HCT116 (cell line): Measurements from ENCODE around the gene SLC25A41. TPM values are rescaled to one million over a fixed set of nuclear protein-coding genes. Genes with fewer than 3 reads are reported as not detected.

Source experiments
- ATAC-seq: fragments of 200-7000 bp; cut with Tn5 transposase; 2 replicates; pipeline ENCODE4 v1.9.1; 2020; ENCODE audit warnings: mild to moderate bottlenecking, moderate library complexity
- BruUV-seq: library from RNA; stranded (reverse); fragments of 400-500 nt; replicated peaks from 2 replicates; lab custom pipeline; 2021; lab: Mats Ljungman, UMichigan
- CTCF ChIA-PET: fragments of 300-600 bp; sonication (Branson Sonifier 250); formaldehyde crosslinking; loops from one replicate; lab custom pipeline; 2021; ENCODE audit warnings: antibody characterized with exemption; lab: Charles Lee
- POLR2A ChIA-PET: fragments of 300-600, 350-600 bp; sonication (Branson Sonifier 250); formaldehyde crosslinking; loops from one replicate; lab custom pipeline; 2021; ENCODE audit warnings: antibody characterized with exemption; lab: Charles Lee
- RAD21 ChIA-PET, 2 experiments: fragments of 300-600 bp; sonication (Branson Sonifier 250); formaldehyde crosslinking; loops; one replicate each; lab custom pipeline; 2023; ENCODE audit warnings: low total read pairs in 2 of 2; ENCODE audit not compliant: uncharacterized antibody in 2 of 2, unreplicated experiment in 2 of 2, low non-redundant PET in 1 of 2; lab: Charles Lee
- DNase-seq: peaks from one replicate; pipeline ENCODE4 v3.0.0-alpha.2; 2010; ENCODE audit warnings: low read depth, low spot score
- H2AFZ ChIP-seq: fragments of 200-600 bp; shearing (Covaris generic), sonication (generic); 2 replicates; pipeline ENCODE4 v1.6.1; 2017; ENCODE audit warnings: low read depth, mixed run types, mixed read lengths, antibody characterized with exemption, low read length; ENCODE audit not compliant: poor library complexity, severe bottlenecking
- H3K27ac ChIP-seq: 2 replicates; pipeline ENCODE4 v1.5.1; 2012; ENCODE audit warnings: low read depth, low read length
- H3K27me3 ChIP-seq: fragments of 200-600 bp; sonication (generic); 2 replicates; pipeline ENCODE4 v1.6.1; 2016; ENCODE audit warnings: mixed run types, low read length, mixed read lengths; ENCODE audit not compliant: insufficient read depth
- H3K36me3 ChIP-seq, 2 experiments: fragments of 200-500 bp in 1 of 2; fragments of 200-600 bp in 1 of 2; sonication (Bioruptor generic) in 1 of 2; sonication (generic) in 1 of 2; 2 replicates each; pipeline versions ENCODE4 v1.5.1 to v1.6.1; 2014 to 2016; ENCODE audit warnings: low read length in 2 of 2, inconsistent platforms in 1 of 2, mixed read lengths in 1 of 2, mixed run types in 1 of 2; ENCODE audit not compliant: insufficient read depth in 2 of 2, control insufficient read depth in 1 of 2
- H3K4me1 ChIP-seq, 2 experiments: fragments of 200-600 bp in 1 of 2; sonication (generic) in 1 of 2; 2 replicates each; pipeline versions ENCODE4 v1.5.1 to v1.6.1; 2012 to 2017; ENCODE audit warnings: low read length in 2 of 2, inconsistent platforms in 1 of 2, mild to moderate bottlenecking in 1 of 2, mixed read lengths in 1 of 2, mixed run types in 1 of 2, moderate library complexity in 1 of 2; ENCODE audit not compliant: insufficient read depth in 2 of 2, control insufficient read depth in 1 of 2
- H3K4me2 ChIP-seq: fragments of 200-600 bp; sonication (generic); 2 replicates; pipeline ENCODE4 v1.6.1; 2017; ENCODE audit warnings: mixed run types, low read length, mixed read lengths
- H3K4me3 ChIP-seq, 2 experiments: fragments of 200-600 bp in 1 of 2; sonication (generic) in 1 of 2; replicated peaks in 1 of 2; 2 replicates each; pipeline ENCODE4 v1.5.1; 2011 to 2016; ENCODE audit warnings: low read length in 2 of 2, control low read depth in 1 of 2, low read depth in 1 of 2, mild to moderate bottlenecking in 1 of 2, mixed read lengths in 1 of 2, mixed run types in 1 of 2
- H3K79me2 ChIP-seq: fragments of 200-600 bp; sonication (generic); 2 replicates; pipeline ENCODE4 v1.6.1; 2017; ENCODE audit warnings: mild to moderate bottlenecking, mixed run types, low read length, moderate library complexity, mixed read lengths; ENCODE audit not compliant: insufficient read depth
- H3K9ac ChIP-seq: fragments of 200-600 bp; sonication (generic); 2 replicates; pipeline ENCODE4 v1.6.1; 2016; ENCODE audit warnings: low read length, mixed read lengths
- H3K9me2 ChIP-seq: fragments of 200-600 bp; sonication (generic), shearing (Covaris generic); 2 replicates; pipeline ENCODE4 v1.6.1; 2017; ENCODE audit warnings: mixed run types, mild to moderate bottlenecking, moderate library complexity; ENCODE audit not compliant: insufficient read depth
- H3K9me3 ChIP-seq, 2 experiments: fragments of 200-500 bp in 1 of 2; fragments of 200-600 bp in 1 of 2; sonication (Bioruptor generic) in 1 of 2; sonication (generic) in 1 of 2; 2 replicates each; pipeline ENCODE4 v1.6.1; 2014 to 2017; ENCODE audit warnings: low read length in 2 of 2, mixed read lengths in 2 of 2, inconsistent platforms in 1 of 2, low read depth in 1 of 2, mild to moderate bottlenecking in 1 of 2, mixed run types in 1 of 2, moderate library complexity in 1 of 2; ENCODE audit not compliant: control insufficient read depth in 1 of 2, insufficient read depth in 1 of 2
- H4K20me1 ChIP-seq: fragments of 200-600 bp; sonication (generic), shearing (Covaris generic); 2 replicates; pipeline ENCODE4 v1.6.1; 2017; ENCODE audit warnings: mixed run types, mild to moderate bottlenecking, moderate library complexity; ENCODE audit not compliant: insufficient read depth
- CBX3 ChIP-seq: IDR thresholded peaks from 2 replicates; pipeline ENCODE4 v1.6.1; 2012; ENCODE audit warnings: low read depth
- EGR1 ChIP-seq: IDR thresholded peaks from 2 replicates; pipeline ENCODE4 v1.6.1; 2012; ENCODE audit warnings: low read depth
- ELF1 ChIP-seq: IDR thresholded peaks from 2 replicates; pipeline ENCODE4 v1.6.1; 2012; ENCODE audit warnings: low read depth, borderline replicate concordance
- EZH2phosphoT487 ChIP-seq: fragments of 200-600 bp; IDR thresholded peaks from 2 replicates; pipeline ENCODE4 v1.6.1; 2018; ENCODE audit warnings: antibody characterized with exemption, borderline replicate concordance
- FOSL1 ChIP-seq: IDR thresholded peaks from 2 replicates; pipeline ENCODE4 v1.6.1; 2012; ENCODE audit warnings: low read depth
- POLR2A ChIP-seq: IDR thresholded peaks from 2 replicates; pipeline ENCODE4 v1.7.0; 2011; ENCODE audit warnings: borderline replicate concordance; ENCODE audit not compliant: insufficient read depth, insufficient read length; ENCODE audit errors: extremely low read depth
- ZFX ChIP-seq: fragments of 450-650 bp; IDR thresholded peaks from 2 replicates; pipeline ENCODE4 v1.6.1; 2017
- intact Hi-C: fragments of 100-400 bp; cut with micrococcal nuclease; formaldehyde crosslinking; loops from 2 replicates; pipeline ENCODE4 v1.10.0; 2022
- total RNA-seq: library from RNA; stranded (reverse); gene quantifications from one replicate; pipeline ENCODE4 v1.2.1, GENCODE V29; 2021; ENCODE audit not compliant: unreplicated experiment
- TF ChIP-seq, protein P1 (sequence below): IDR thresholded peaks from 2 replicates; pipeline ENCODE4 v1.6.1; 2012
- TF ChIP-seq, protein P2 (sequence below): IDR thresholded peaks from 2 replicates; pipeline ENCODE4 v1.6.1; 2012

SLC25A41 gene
- total RNA-seq, 1 experiment from 2014 or later = 0.93 TPM

DNA sequence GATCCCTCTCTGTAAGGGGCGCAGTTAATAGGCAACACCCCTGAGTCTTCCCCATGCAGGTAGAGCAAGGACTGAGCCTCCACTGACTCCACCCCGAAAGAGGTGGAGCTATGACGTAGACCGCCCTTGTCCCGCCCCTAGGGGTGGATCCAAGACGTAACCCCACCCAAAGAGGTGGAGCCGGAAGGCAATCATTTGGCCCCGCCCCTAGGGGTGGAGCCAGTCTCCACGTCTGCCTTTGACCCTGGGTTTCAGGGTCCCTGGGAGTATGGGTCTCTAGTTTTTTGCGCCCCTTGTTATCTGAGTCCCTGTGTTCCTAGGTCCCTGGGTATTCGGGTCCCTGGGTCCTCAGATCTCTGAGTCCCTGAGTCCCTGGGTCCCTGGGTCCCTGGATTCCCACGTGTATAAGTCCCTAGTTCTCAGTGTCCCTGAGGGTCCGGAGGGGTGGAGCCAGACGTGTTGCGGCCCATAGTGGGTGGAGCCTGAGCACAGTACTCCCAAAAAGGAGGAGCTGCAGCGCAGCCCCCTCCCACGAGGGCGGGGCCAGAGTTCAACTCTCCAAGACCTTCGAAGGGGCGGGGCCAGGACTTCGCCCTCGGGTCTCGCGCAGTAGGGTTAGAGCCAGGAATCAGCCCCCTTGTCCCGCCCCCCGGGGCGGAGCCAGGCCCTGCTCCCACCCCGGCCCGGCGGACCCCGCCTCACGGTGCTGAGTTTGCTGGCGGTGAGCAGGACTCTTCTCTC lies 42.8 kb upstream of the SLC25A41 start:
- Histone ChIP-seq H3K9me2 (no peaks in the 10 kb centered on the region), H3K36me3 (no peaks in the 10 kb centered on the region), H2AFZ (no peak overlapping the region), H4K20me1 (no peaks in the 10 kb centered on the region), H3K4me1 (peaks cover 8 to 27% of the 10 kb centered on the region in 2 experiments), H3K4me3 (no peak overlapping the region), H3K27me3 (no peaks in the 10 kb centered on the region), H3K4me2 (peak overlapping the region; percentile 17; the same call in 1 of the 2 replicates), H3K27ac (no peak overlapping the region; the same call in 1 of the 2 replicates), H3K79me2 (no peaks in the 10 kb centered on the region), H3K9ac (no peak overlapping the region), H3K9me3 (no peaks in the 10 kb centered on the region)
- DNase-seq (peak; percentile 54), ATAC-seq (peak; percentile 91)
- no TSS peak for BruUV-seq
- ChIA-PET RAD21 (no interaction called here), POLR2A (interaction anchor here (0.6 kb wide), 1 partner anchor 260 kb away, joined by 3 read pairs; no protein-coding TSS in a partner anchor), CTCF (no interaction called here)
- no peak for TF ChIP-seq ELF1
- TF ChIP-seq EZH2phosphoT487 = no peak
- no peak for TF ChIP-seq CBX3
- TF ChIP-seq, protein P1, sequence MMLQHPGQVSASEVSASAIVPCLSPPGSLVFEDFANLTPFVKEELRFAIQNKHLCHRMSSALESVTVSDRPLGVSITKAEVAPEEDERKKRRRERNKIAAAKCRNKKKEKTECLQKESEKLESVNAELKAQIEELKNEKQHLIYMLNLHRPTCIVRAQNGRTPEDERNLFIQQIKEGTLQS = no peak
- no peak for TF ChIP-seq POLR2A
- TF ChIP-seq ZFX = no peak
- no peak for TF ChIP-seq EGR1
- TF ChIP-seq FOSL1 = no peak
- TF ChIP-seq, protein P2, sequence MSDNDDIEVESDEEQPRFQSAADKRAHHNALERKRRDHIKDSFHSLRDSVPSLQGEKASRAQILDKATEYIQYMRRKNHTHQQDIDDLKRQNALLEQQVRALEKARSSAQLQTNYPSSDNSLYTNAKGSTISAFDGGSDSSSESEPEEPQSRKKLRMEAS = no peak
- intact Hi-C loops = no loop called here
